HG03354 (cell line): ENCODE measurements around the gene KBTBD2.
"Not testable (repeated sequence)": the region's sequence is repeated elsewhere in the genome, so short reads cannot be mapped to it uniquely, and the experiment has no call there.

Experiments
- ATAC-seq: cut with Tn5 transposase; IDR thresholded peaks from one replicate; pipeline ENCODE4 v1.9.1; 2021; ENCODE audit warnings: mild to moderate bottlenecking; ENCODE audit not compliant: unreplicated experiment, poor library complexity, severe bottlenecking

The KBTBD2 gene

GRCh38 chr7:32894171-32894570 lies 2.6 kb upstream of the KBTBD2 start:
- no peak for ATAC-seq

DNA sequence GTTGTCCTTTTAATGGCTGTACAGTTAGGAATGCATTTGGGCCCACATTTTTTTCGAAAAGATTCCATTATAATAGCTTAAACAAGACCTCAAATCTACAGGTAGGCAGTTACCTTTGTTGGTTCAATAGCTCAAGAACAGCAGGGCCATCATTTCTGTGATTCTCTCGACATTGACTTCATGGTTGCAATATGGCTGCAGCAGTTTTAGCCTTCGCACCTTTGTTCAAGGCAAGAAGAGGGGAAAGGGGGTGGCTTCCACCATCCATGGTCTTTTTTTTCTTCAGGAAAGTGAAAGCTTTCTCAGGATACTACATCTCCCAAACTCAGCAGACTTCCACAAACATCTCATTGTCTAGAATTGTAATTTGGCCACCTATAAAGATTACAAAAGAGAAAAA lies 2.2 kb upstream of the KBTBD2 start:
- no peak for ATAC-seq

DNA sequence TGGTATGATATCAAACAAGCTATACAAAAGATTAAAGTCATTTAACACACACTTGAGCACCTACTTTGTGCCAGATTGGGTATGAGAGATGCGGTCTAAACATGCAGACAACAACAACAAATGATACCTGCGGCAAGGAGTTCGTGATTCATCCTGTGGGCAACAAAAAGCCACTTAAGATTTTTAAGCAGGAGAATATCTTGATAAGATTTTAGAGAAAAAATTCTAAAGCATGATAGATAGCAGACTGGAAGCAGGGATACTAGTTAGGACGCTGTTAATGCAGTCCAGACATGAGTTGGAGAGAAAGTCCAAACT lies 1.6 kb upstream of the KBTBD2 start:
- no peak for ATAC-seq

DNA sequence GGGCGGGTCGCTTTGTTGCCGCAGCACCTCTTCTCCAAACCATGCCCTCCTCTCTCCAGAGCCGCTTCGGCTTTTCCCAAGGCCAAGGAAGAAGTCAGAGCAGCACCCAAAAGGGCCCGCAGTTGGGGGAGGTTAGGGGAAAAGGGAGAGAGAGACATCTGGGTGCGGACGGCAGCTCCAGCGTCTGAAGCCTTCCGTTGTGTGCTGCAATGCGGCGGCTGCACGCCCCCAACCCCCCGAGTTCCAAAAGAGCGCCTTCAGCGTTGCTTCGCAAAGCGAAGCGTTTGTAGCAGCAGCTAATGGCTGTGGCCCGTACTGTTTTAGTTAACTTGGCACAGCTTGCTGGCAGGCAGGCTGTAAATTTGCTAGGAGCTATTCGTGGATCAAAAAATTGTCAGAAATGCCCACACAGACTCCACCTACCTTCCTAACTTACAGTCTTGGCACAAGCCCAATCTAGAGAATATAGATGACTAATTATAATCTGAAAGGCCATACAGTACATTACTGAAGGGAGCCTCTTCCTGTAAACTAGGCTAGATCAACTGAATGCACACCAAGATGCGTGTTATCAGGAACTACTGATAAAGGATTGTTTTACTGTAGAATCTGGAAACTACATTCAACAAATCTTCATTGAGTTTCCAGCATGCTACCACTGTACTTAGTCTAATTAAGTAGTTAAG lies 1.1 kb upstream of the KBTBD2 start:
- peak; percentile 26 for ATAC-seq

- ATAC-seq, result peak; percentile 52
Measured at GRCh38 chr7:32891800-32892520, 400 bp upstream of the KBTBD2 start.

DNA sequence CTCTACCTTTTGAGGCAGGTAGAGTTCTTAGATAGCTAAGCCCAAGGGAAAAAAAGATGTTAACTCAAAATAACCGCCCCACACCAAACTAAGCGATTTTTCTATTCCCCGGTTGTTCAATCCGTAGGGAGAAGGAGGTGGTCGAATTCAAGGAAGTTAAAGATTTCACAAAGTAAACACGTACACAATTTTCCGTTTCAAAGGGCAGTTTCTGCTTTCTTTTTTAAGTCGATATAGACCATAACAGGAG lies 842 bp downstream of the KBTBD2 start:
- ATAC-seq, result no peak

- ATAC-seq, result peak; percentile 44
Measured at GRCh38 chr7:32890010-32890792, 1.4 kb downstream of the KBTBD2 start.

- no peak for ATAC-seq
Measured at GRCh38 chr7:32888505-32888904, 3.1 kb downstream of the KBTBD2 start.

GRCh38 chr7:32887395-32887794 lies 4.2 kb downstream of the KBTBD2 start:
- ATAC-seq, result no peak

GRCh38 chr7:32881074-32881982 lies 10.2 kb downstream of the KBTBD2 start:
- no peak for ATAC-seq

- no peak for ATAC-seq
Measured at GRCh38 chr7:32879460-32879859, 12.1 kb downstream of the KBTBD2 start.

GRCh38 chr7:32878023-32878422 lies 13.5 kb downstream of the KBTBD2 start:
- ATAC-seq, result not testable (repeated sequence)

DNA sequence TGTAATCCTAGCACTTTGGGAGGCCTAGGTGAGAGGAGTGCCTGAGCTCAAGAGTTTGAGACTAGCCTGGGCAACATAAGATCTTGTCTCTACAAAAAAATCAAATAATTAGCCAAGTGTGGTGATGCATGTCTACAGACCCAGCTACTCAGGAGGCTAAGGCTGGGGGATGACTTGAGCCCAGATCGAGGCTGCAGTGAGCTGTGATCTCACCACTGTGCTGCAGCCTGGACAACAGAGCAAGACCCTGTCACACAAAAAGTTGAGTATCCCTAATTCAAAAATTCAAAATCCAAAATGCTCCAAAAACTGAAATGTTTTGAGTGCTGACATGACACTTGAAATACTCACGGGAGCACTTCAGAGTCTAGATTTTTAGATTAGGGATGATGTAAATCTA lies 19.1 kb downstream of the KBTBD2 start:
- no peak for ATAC-seq

- ATAC-seq, result peak; percentile 79
Measured at GRCh38 chr7:32871624-32872371, 19.8 kb downstream of the KBTBD2 start.

DNA sequence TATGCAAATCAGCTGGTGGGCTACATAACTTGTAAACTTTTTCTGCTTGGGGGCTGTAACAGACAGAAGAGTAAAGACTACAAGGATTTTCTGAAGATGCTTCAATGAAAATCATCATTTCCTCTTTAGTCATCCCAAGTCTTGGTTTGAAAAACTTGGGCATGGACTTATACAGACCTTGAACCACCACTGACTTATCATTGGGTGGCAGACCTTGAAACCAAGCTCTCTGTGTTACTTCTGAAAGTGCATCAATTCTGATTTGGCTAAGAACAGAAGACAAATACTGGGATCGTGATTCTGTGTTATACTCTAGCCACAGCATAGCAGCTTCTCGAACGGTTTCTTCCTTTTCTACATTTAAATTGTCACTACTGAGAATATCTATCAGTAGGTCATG lies 21.3 kb downstream of the KBTBD2 start:
- ATAC-seq, result no peak

- no peak for ATAC-seq
Measured at GRCh38 chr7:32869716-32870115, 21.8 kb downstream of the KBTBD2 start.

- no peak for ATAC-seq
Measured at GRCh38 chr7:32868116-32868515, 23.4 kb downstream of the KBTBD2 start.

DNA sequence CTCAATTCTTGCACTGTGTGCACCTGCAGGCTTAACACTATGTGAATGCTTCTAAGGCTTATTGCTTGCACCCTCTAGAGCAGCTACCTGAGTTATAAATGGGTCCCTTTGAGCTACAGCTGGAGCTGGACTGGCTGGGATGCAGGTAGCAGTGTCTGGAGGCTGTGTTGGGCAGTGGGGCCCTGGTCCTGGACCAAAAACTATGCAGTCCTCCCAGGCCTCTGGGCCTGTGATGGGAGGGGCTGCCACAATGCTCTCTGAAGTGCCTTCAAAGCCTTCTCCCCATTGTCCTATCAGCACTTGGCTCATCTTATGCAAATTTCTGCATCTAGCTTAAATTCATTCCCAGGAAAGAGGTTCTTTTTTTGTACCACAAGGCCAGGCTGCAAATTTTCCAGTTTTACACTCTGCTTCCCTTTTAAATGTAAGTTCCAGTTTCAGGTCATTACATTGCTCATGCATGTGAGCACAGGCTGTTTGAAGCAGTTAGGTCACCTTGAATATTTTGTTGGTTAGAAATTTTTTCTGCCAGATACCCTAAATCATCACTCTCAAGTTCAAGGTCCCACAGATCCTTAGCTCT lies 26.0 kb downstream of the KBTBD2 start:
- ATAC-seq, result no peak

GRCh38 chr7:32863872-32864271 lies 27.7 kb downstream of the KBTBD2 start:
- not testable (repeated sequence) for ATAC-seq
